OCI-LY1 (cell line): ENCODE results near the gene SETD5.

ENCODE experiments used
- H2AFZ ChIP-seq: fragments of 200-600 bp; sonication (generic), shearing (Covaris generic); 2 replicates; pipeline ENCODE4 v1.6.0; 2014; ENCODE audit warnings: antibody characterized with exemption, mild to moderate bottlenecking, low read length
- H3F3A ChIP-seq: fragments of 200-600 bp; sonication (generic), shearing (Covaris generic); 2 replicates; pipeline ENCODE4 v1.6.0; 2014; ENCODE audit warnings: mild to moderate bottlenecking, antibody characterized with exemption, low read length, moderate library complexity; ENCODE audit not compliant: insufficient read depth
- H3K27ac ChIP-seq: fragments of 200-600 bp; sonication (generic); 2 replicates; pipeline ENCODE4 v1.5.1; 2014; ENCODE audit warnings: low read length, mixed run types, mild to moderate bottlenecking, low read depth; ENCODE audit not compliant: poor library complexity, severe bottlenecking
- H3K27me3 ChIP-seq: fragments of 200-600 bp; sonication (generic); 2 replicates; pipeline ENCODE4 v1.6.0; 2014; ENCODE audit warnings: antibody characterized with exemption, mild to moderate bottlenecking, low read length, moderate library complexity; ENCODE audit not compliant: insufficient read depth
- H3K36me3 ChIP-seq: fragments of 200-600 bp; sonication (generic); 2 replicates; pipeline ENCODE4 v1.6.1; 2014; ENCODE audit warnings: mild to moderate bottlenecking, antibody characterized with exemption, low read length, moderate library complexity, mixed read lengths; ENCODE audit not compliant: insufficient read depth
- H3K4me1 ChIP-seq: fragments of 200-600 bp; sonication (generic); 2 replicates; pipeline ENCODE4 v1.5.1; 2014; ENCODE audit warnings: mild to moderate bottlenecking, low read length, moderate library complexity; ENCODE audit not compliant: insufficient read depth, severe bottlenecking
- H3K4me2 ChIP-seq: fragments of 200-600 bp; sonication (generic), shearing (Covaris generic); 2 replicates; pipeline ENCODE4 v1.6.1; 2014; ENCODE audit warnings: low read length
- H3K4me3 ChIP-seq: fragments of 200-600 bp; sonication (generic); 2 replicates; pipeline ENCODE4 v1.5.1; 2014; ENCODE audit warnings: low read length, low read depth, mild to moderate bottlenecking, mixed read lengths; ENCODE audit not compliant: poor library complexity, severe bottlenecking
- H3K79me2 ChIP-seq: fragments of 200-600 bp; shearing (Covaris generic); 2 replicates; pipeline ENCODE4 v1.6.1; 2016; ENCODE audit warnings: mixed run types, low read length, mixed read lengths; ENCODE audit not compliant: insufficient read depth
- H3K9ac ChIP-seq: fragments of 200-600 bp; sonication (generic), shearing (Covaris generic); 2 replicates; pipeline ENCODE4 v1.6.1; 2014; ENCODE audit warnings: mild to moderate bottlenecking, low read length, mixed read lengths
- H3K9me2 ChIP-seq: fragments of 200-600 bp; sonication (generic), shearing (Covaris generic); 2 replicates; pipeline ENCODE4 v1.6.1; 2014; ENCODE audit warnings: low read depth, mild to moderate bottlenecking, low read length, mixed read lengths
- H3K9me3 ChIP-seq: fragments of 200-600 bp; shearing (Covaris generic); 2 replicates; pipeline ENCODE4 v1.6.1; 2014; ENCODE audit warnings: low read length, mixed read lengths
- H4K20me1 ChIP-seq: fragments of 200-600 bp; sonication (generic), shearing (Covaris generic); 2 replicates; pipeline ENCODE4 v1.6.0; 2016; ENCODE audit warnings: mild to moderate bottlenecking, low read length; ENCODE audit not compliant: insufficient read depth
- EZH2 ChIP-seq: fragments of 200-600 bp; sonication (generic), shearing (Covaris generic); IDR thresholded peaks from 2 replicates; pipeline ENCODE4 v1.8.0; 2017; ENCODE audit warnings: borderline replicate concordance, mixed run types, mild to moderate bottlenecking, antibody characterized with exemption, low read length, moderate library complexity, mixed read lengths
- TF ChIP-seq, protein P1 (sequence below): fragments of 200-600 bp; sonication (generic), shearing (Covaris generic); IDR thresholded peaks from 2 replicates; pipeline ENCODE4 v1.5.1; 2017; ENCODE audit warnings: mild to moderate bottlenecking, antibody characterized with exemption, low read length, moderate library complexity, mixed read lengths

SETD5 gene

DNA sequence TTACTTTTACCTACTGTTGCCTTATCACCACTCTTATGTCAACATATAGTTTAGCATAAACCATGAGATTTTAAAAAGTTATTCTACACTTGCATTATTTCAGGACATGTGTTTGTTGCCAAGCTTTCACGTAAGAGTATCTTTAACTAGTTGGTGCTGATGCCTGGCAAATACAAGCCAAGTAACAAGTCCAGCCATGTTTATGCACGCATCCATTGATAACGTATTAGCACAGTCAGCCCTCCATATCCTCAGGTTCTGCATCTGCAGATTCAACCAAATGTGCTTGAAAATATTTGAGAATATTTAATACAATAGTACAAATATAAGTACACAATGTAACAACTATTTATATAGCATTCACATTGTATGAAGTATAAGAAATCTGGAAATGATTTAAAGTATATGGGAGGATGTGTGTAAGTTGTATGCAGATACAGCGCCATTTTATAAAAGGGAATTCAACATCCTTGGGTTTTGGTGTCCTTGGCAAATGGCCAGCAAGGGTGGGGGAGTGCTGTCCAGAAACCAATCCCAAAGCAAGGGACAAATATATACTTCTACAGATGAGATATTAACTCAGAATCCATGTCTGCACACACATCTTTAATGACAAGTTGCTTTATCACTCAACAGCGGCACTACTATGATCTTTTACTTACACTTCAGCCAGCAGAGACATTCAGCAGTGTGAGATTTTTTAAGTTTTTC, 8.7 kb upstream of the SETD5 start:
- no peak overlapping the region for H3K9ac ChIP-seq
- no peak overlapping the region for H3K4me2 ChIP-seq
- peaks cover 29% of the 10 kb centered on the region for H3K79me2 ChIP-seq
- H3F3A ChIP-seq, result peaks cover 11% of the 10 kb centered on the region; the same call in 1 of the 2 replicates
- H3K27ac ChIP-seq, result no peak overlapping the region
- peaks cover 98% of the 10 kb centered on the region for H3K36me3 ChIP-seq
- H3K9me3 ChIP-seq, result no peaks in the 10 kb centered on the region
- no peaks in the 10 kb centered on the region for H3K27me3 ChIP-seq
- H4K20me1 ChIP-seq, result no peaks in the 10 kb centered on the region
- H2AFZ ChIP-seq, result no peak overlapping the region
- TF ChIP-seq EZH2, result no peak
- TF ChIP-seq, protein P1, sequence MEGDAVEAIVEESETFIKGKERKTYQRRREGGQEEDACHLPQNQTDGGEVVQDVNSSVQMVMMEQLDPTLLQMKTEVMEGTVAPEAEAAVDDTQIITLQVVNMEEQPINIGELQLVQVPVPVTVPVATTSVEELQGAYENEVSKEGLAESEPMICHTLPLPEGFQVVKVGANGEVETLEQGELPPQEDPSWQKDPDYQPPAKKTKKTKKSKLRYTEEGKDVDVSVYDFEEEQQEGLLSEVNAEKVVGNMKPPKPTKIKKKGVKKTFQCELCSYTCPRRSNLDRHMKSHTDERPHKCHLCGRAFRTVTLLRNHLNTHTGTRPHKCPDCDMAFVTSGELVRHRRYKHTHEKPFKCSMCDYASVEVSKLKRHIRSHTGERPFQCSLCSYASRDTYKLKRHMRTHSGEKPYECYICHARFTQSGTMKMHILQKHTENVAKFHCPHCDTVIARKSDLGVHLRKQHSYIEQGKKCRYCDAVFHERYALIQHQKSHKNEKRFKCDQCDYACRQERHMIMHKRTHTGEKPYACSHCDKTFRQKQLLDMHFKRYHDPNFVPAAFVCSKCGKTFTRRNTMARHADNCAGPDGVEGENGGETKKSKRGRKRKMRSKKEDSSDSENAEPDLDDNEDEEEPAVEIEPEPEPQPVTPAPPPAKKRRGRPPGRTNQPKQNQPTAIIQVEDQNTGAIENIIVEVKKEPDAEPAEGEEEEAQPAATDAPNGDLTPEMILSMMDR, result no peak
- H3K9me2 ChIP-seq, result no peaks in the 10 kb centered on the region
- no peak overlapping the region for H3K4me3 ChIP-seq
- H3K4me1 ChIP-seq, result no peaks in the 10 kb centered on the region

DNA sequence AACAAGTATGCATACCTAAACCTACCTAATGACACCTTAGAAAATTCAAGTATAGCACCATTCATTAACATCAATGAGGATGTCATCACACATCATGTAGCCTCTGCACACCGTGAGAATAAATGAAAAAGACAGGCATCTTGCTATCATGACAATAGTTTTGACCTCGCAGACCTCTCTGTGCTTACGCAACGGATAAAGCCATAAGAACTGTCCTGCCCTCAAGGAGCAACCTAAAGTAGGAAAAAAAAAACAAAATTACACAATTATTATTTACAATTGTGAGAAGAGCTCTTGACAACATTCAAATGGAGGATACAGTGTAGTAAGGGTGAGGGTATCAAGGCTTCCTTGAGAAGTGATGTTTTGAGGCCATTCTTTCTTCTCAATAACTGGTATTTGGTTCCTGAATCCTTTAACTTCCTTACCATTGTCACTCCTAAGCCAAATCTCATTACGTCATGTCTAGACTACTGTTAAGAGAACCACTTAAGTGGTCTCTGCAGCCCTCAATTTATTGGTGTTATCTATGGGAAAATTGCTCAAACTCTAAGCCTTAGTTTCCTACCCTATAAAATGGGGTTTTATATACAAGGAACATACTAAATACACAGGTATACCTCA, 7.0 kb upstream of the SETD5 start:
- TF ChIP-seq, protein P1, result no peak
- no peak for TF ChIP-seq EZH2
- Histone ChIP-seq H3K4me1 (peaks cover 11% of the 10 kb centered on the region), H2AFZ (no peak overlapping the region), H3K27ac (no peak overlapping the region), H3K4me3 (no peak overlapping the region), H3K9me3 (no peaks in the 10 kb centered on the region), H3F3A (peaks cover 7% of the 10 kb centered on the region; the same call in 1 of the 2 replicates), H3K9ac (no peak overlapping the region), H4K20me1 (no peaks in the 10 kb centered on the region), H3K79me2 (peaks cover 46% of the 10 kb centered on the region), H3K9me2 (no peaks in the 10 kb centered on the region), H3K27me3 (no peaks in the 10 kb centered on the region), H3K4me2 (no peak overlapping the region), H3K36me3 (peaks cover 98% of the 10 kb centered on the region)

DNA sequence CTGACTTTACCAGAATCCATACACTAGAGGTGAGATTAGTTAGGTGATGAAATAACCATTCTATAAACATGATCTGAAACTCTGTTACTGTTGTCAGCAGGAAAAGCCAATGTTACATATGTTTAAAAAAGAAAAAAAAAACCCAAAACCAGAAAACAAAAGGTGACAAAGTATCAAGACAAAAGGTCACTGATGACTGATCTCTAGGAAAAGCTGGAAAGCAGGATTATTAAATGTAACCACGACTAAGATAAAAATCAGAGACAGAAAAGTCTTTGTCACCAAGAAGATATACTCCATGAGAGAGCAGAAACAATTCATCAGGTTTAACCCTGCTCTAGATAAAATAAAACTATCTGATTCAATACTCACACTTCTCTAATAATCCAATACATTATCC, 5.4 kb upstream of the SETD5 start:
- Histone ChIP-seq H3K27ac (no peak overlapping the region), H3K36me3 (peaks cover 87% of the 10 kb centered on the region), H3K79me2 (peaks cover 56% of the 10 kb centered on the region), H3K4me3 (no peak overlapping the region), H3K9ac (no peak overlapping the region), H4K20me1 (no peaks in the 10 kb centered on the region), H3K4me2 (no peak overlapping the region), H3K27me3 (no peaks in the 10 kb centered on the region), H3K4me1 (peaks cover 17% of the 10 kb centered on the region), H3K9me2 (no peaks in the 10 kb centered on the region), H3K9me3 (no peaks in the 10 kb centered on the region), H2AFZ (no peak overlapping the region), H3F3A (0 out of 2 replicates have a peak, but pooled peaks cover 5% of the 10 kb centered on the region)
- TF ChIP-seq, protein P1, result no peak
- no peak for TF ChIP-seq EZH2
